Trophoblast cell (in vitro differentiated cells and primary cell): ENCODE data around the gene DUSP19.
A peak's percentile ranks its signal among the peaks of the same experiment; 100 is the strongest.
"Not testable (repeated sequence)": the region's sequence is repeated elsewhere in the genome, so short reads cannot be mapped to it uniquely, and the experiment has no call there.

Source experiments
- DNase-seq, 2 donors: peaks; one replicate each; pipeline ENCODE4 v3.0.0-alpha.2; 2016
- H2AFZ ChIP-seq: 2 replicates; pipeline ENCODE4 v1.6.1; 2013; ENCODE audit warnings: low read length, moderate library complexity, mild to moderate bottlenecking; ENCODE audit not compliant: insufficient read depth, poor library complexity
- H2AK5ac ChIP-seq: 2 replicates; pipeline ENCODE4 v1.6.1; 2013; ENCODE audit warnings: mild to moderate bottlenecking, low read length
- H2BK120ac ChIP-seq: 2 replicates; pipeline ENCODE4 v1.6.1; 2013; ENCODE audit warnings: low read length, mild to moderate bottlenecking, moderate library complexity; ENCODE audit not compliant: insufficient read depth, poor library complexity
- H2BK12ac ChIP-seq: 2 replicates; pipeline ENCODE4 v1.6.1; 2013; ENCODE audit warnings: mild to moderate bottlenecking, low read length, moderate library complexity
- H2BK5ac ChIP-seq: 2 replicates; pipeline ENCODE4 v1.6.1; 2013; ENCODE audit warnings: low read length, low read depth, moderate library complexity, mild to moderate bottlenecking; ENCODE audit not compliant: poor library complexity
- H3K14ac ChIP-seq: 2 replicates; pipeline ENCODE4 v1.6.1; 2013; ENCODE audit warnings: mild to moderate bottlenecking, low read length
- H3K18ac ChIP-seq: 2 replicates; pipeline ENCODE4 v1.6.1; 2013; ENCODE audit warnings: mild to moderate bottlenecking, low read length
- H3K23ac ChIP-seq: 2 replicates; pipeline ENCODE4 v1.6.1; 2013; ENCODE audit warnings: low read length
- H3K27ac ChIP-seq: 2 replicates; pipeline ENCODE4 v1.5.1; 2013; ENCODE audit warnings: low read depth, mild to moderate bottlenecking, inconsistent platforms, low read length, moderate library complexity
- H3K27me3 ChIP-seq: 2 replicates; pipeline ENCODE4 v1.6.1; 2013; ENCODE audit warnings: inconsistent platforms, mild to moderate bottlenecking, low read length, moderate library complexity; ENCODE audit not compliant: insufficient read depth
- H3K36me3 ChIP-seq, 2 experiments: 1 replicate in 1 of 2; 2 replicates in 1 of 2; pipeline ENCODE4 v1.6.1; 2013; ENCODE audit warnings: low read length in 2 of 2, mild to moderate bottlenecking in 2 of 2, moderate library complexity in 1 of 2; ENCODE audit not compliant: insufficient read depth in 2 of 2, control insufficient read depth in 1 of 2
- H3K4ac ChIP-seq: 2 replicates; pipeline ENCODE4 v1.6.1; 2013; ENCODE audit warnings: low read depth, mild to moderate bottlenecking, low read length, moderate library complexity
- H3K4me1 ChIP-seq, 2 experiments: 1 replicate in 1 of 2; 2 replicates in 1 of 2; pipeline ENCODE4 v1.6.1; 2013; ENCODE audit warnings: low read length in 2 of 2, mild to moderate bottlenecking in 2 of 2, moderate library complexity in 1 of 2; ENCODE audit not compliant: insufficient read depth in 2 of 2, control insufficient read depth in 1 of 2
- H3K4me2 ChIP-seq: 2 replicates; pipeline ENCODE4 v1.6.1; 2013; ENCODE audit warnings: inconsistent platforms, mild to moderate bottlenecking, low read length, moderate library complexity
- H3K4me3 ChIP-seq: 2 replicates; pipeline ENCODE4 v1.5.1; 2013; ENCODE audit warnings: mild to moderate bottlenecking, low read depth, low read length, inconsistent platforms
- H3K79me1 ChIP-seq: one replicate; pipeline ENCODE4 v1.6.1; 2013; ENCODE audit warnings: low read length
- H3K79me2 ChIP-seq: 2 replicates; pipeline ENCODE4 v1.6.1; 2013; ENCODE audit warnings: low read length, mild to moderate bottlenecking; ENCODE audit not compliant: control insufficient read depth, insufficient read depth, poor library complexity
- H3K9ac ChIP-seq: 2 replicates; pipeline ENCODE4 v1.6.1; 2013; ENCODE audit warnings: mild to moderate bottlenecking, low read length
- H3K9me3 ChIP-seq: 2 replicates; pipeline ENCODE4 v1.6.1; 2013; ENCODE audit warnings: low read depth, mild to moderate bottlenecking, control low read depth, inconsistent platforms, low read length; ENCODE audit not compliant: insufficient read depth
- H4K12ac ChIP-seq: 2 replicates; pipeline ENCODE4 v1.6.1; 2013; ENCODE audit warnings: low read depth, mild to moderate bottlenecking, low read length, moderate library complexity
- H4K8ac ChIP-seq: 2 replicates; pipeline ENCODE4 v1.6.1; 2013; ENCODE audit warnings: low read depth, mild to moderate bottlenecking, low read length, moderate library complexity
- H4K91ac ChIP-seq: one replicate; pipeline ENCODE4 v1.6.1; 2013; ENCODE audit warnings: low read depth, mild to moderate bottlenecking, low read length, moderate library complexity
- WGBS: extraction: QIAGEN DNeasy Blood & Tissue Kit; methylation state at CpG from one replicate; pipeline ENCODE4 v1.1.7; 2013; ENCODE audit warnings: missing lambda C conversion rate; ENCODE audit not compliant: insufficient read length, insufficient coverage; ENCODE audit errors: extremely low coverage; 5-methylcytosine and 5-hydroxymethylcytosine counted together

Gene DUSP19

DNA sequence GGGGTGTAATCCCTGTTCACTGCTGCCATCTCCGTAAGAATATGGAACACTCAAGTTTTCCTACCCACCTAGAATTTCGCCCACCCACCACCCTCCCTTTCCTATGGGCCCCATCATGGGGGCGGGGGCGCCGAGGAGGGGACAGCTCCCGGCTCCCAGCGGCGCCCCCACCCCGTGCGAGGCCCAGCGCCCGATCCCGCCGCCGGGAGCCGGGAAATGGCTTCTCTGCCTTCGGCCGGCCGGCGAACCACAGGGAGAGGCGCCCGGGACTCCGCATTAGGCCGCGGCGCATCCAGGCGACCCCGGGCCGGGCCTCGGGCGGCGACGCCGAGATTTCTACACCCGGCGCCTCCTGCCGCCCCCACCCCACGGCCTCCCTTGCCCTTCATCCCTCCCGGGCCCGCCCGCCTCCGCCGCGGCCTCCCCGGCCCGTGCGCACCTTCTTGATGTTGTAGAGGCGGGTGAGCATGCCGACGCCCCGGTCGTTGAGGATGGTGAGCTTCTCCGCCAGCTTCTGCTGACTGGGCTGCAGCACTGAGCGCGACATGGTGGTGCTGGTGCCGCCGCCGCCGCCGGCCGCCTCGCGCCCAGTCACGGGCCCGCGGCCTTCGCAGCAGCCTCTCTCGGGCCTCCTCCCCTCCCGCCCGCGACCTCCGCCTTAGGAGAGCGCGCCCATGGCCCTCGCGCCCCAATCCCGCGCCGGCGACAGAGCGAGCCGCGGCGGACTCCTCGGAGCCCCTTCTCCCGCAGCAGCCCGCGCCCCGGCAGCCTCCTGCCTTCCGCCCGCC, 40.8 kb upstream of the DUSP19 start:
- Histone ChIP-seq H3K4me1 (no peaks in the 10 kb centered on the region), H2BK5ac (peak overlapping the region; percentile 77), H2AK5ac (peak overlapping the region; percentile 83), H3K9ac (peak overlapping the region; percentile 81), H3K4ac (peak overlapping the region; percentile 80), H3K23ac (no peak overlapping the region), H2BK12ac (peak overlapping the region; percentile 64), H2BK120ac (peak overlapping the region; percentile 91), H3K27me3 (no peaks in the 10 kb centered on the region), H2AFZ (peak overlapping the region; percentile 82), H3K36me3 (no peaks in the 10 kb centered on the region), H3K18ac (peak overlapping the region; percentile 92), H3K79me1 (peaks cover 13% of the 10 kb centered on the region), H4K8ac (peak overlapping the region; percentile 93), H3K9me3 (no peaks in the 10 kb centered on the region), H4K91ac (peak overlapping the region; percentile 94), H3K4me3 (peak overlapping the region; percentile 100), H3K27ac (peak overlapping the region; percentile 99), H3K14ac (peak overlapping the region; percentile 91), H4K12ac (peak overlapping the region; percentile 79), H3K79me2 (peaks cover 12% of the 10 kb centered on the region), H3K4me2 (peak overlapping the region; percentile 65)
- peak; percentile 42 to 56 for DNase-seq
- no CpG with 5 or more reads among the region's 91 CpGs for WGBS

DNA sequence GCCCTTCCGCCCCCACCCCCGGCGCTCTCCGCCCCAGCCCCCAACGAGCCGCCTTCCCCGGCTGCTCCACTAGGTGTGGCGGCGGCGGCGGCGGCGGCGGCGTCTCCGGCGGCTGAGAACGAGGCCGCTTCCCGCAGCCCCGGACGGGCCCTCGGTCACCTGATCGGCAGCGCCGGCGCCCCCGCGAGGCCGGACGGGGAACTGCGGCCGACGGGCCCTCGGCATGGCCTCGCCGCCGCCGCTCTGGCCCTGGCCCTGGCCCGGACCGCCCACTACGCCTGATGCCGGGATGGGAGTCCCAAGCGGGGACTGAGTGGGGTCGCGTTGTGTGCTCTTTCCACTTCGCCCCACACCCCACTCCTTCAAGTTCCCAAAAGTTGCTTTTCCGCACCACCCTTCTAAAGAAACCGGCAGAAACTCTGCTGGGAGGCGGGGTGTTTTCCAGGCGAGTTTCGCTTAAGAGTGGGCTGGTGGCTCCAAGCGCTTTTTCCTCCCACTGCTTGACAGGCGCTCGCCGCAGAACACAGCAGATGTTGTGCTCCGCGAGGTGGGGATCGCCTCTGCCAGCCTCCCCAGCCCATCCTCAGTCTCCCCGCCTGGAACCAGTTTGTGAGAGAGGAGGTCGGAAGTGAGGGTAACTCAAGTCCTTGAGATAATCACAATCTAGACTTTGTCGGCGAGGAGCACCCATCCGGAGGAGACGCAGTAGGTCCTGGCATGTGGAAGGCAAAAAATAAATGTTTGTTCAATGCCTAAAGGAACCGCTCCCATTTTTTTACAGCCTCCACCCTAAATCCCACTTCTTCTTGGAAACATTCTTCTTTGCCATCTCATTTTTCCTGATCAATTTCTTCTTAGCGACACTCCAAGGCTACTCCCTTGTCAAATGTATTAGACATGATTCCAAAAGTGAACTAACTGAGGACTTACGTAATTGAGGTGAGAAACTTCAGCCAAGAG, 39.9 kb upstream of the DUSP19 start, which contains the start of gene NCKAP1:
Gene NCKAP1, minus strand, starts transcription at position 117 of the 960 bp plus-strand sequence. CDS start 358 bp downstream, outside the sequence.
- peaks cover 10% of the 10 kb centered on the region for H3K79me2 ChIP-seq

GRCh38 chr2:183040604-183041003, 37.9 kb upstream of the DUSP19 start:
- Histone ChIP-seq H3K36me3 (no peaks in the 10 kb centered on the region), H3K23ac (no peak overlapping the region), H3K9ac (no peak overlapping the region), H2AK5ac (no peak overlapping the region), H3K4me1 (no peaks in the 10 kb centered on the region), H2BK5ac (no peak overlapping the region), H3K18ac (no peak overlapping the region), H3K79me2 (peaks cover 10% of the 10 kb centered on the region), H3K4ac (no peak overlapping the region), H3K27ac (no peak overlapping the region), H3K14ac (no peak overlapping the region), H3K79me1 (peaks cover 13% of the 10 kb centered on the region), H2BK120ac (no peak overlapping the region), H4K8ac (no peak overlapping the region), H4K91ac (no peak overlapping the region), H3K4me2 (no peak overlapping the region), H2AFZ (no peak overlapping the region), H3K9me3 (no peaks in the 10 kb centered on the region), H3K4me3 (no peak overlapping the region), H4K12ac (no peak overlapping the region), H3K27me3 (no peaks in the 10 kb centered on the region), H2BK12ac (no peak overlapping the region)
- no peak for DNase-seq
- no CpG with 5 or more reads among the region's 2 CpGs for WGBS

More for the DNA sequence above, 39.9 kb upstream of the DUSP19 start, which contains the start of gene NCKAP1:
- peak within 1 kb of the TSS; percentile 82 for H2AFZ ChIP-seq
- peak within 1 kb of the TSS; percentile 99 for H3K27ac ChIP-seq
- H3K23ac ChIP-seq = no peak within 1 kb of the TSS
- peak within 1 kb of the TSS; percentile 83 for H2AK5ac ChIP-seq
- peak within 1 kb of the TSS; percentile 100 for H3K4me3 ChIP-seq
- no CpG with 5 or more reads among the region's 68 CpGs for WGBS
- peak within 1 kb of the TSS; percentile 92 for H3K18ac ChIP-seq
- no peaks in the 10 kb centered on the region for H3K9me3 ChIP-seq
- H4K12ac ChIP-seq = peak within 1 kb of the TSS; percentile 79
- H3K36me3 ChIP-seq = no peaks in the 10 kb centered on the region
- peaks cover 13% of the 10 kb centered on the region for H3K79me1 ChIP-seq
- peak within 1 kb of the TSS; percentile 93 for H4K8ac ChIP-seq
- H2BK12ac ChIP-seq = peak within 1 kb of the TSS; percentile 64
- peak within 1 kb of the TSS; percentile 80 for H3K4ac ChIP-seq
- H3K9ac ChIP-seq = peak within 1 kb of the TSS; percentile 81
- peak within 1 kb of the TSS; percentile 91 for H3K14ac ChIP-seq
- H3K4me1 ChIP-seq = no peaks in the 10 kb centered on the region
- peak within 1 kb of the TSS; percentile 91 for H2BK120ac ChIP-seq
- DNase-seq = peak; percentile 83 to 95
- H4K91ac ChIP-seq = peak within 1 kb of the TSS; percentile 94
- H3K27me3 ChIP-seq = no peaks in the 10 kb centered on the region
- H2BK5ac ChIP-seq = peak within 1 kb of the TSS; percentile 77
- peak within 1 kb of the TSS; percentile 67 for H3K4me2 ChIP-seq

GRCh38 chr2:183043580-183043979, 35.0 kb upstream of the DUSP19 start:
- H3K79me1 ChIP-seq, H2AFZ ChIP-seq, H4K12ac ChIP-seq, H3K36me3 ChIP-seq, H3K14ac ChIP-seq, H2BK12ac ChIP-seq, H3K4me2 ChIP-seq, H3K27ac ChIP-seq, H4K91ac ChIP-seq, DNase-seq, H4K8ac ChIP-seq, H3K18ac ChIP-seq, H2BK5ac ChIP-seq, H3K23ac ChIP-seq, H3K4me3 ChIP-seq, H2BK120ac ChIP-seq, H3K4ac ChIP-seq, H3K4me1 ChIP-seq, H3K9ac ChIP-seq, H3K9me3 ChIP-seq, H3K79me2 ChIP-seq, H2AK5ac ChIP-seq, H3K27me3 ChIP-seq: not testable (repeated sequence)
- WGBS = no CpG with 5 or more reads among the region's 8 CpGs
